GM12875 (cell line): Measurements from ENCODE around the gene CCDC3.

Experiments
- H3K4me3 ChIP-seq: one replicate; pipeline ENCODE4 v1.5.1; 2011; ENCODE audit warnings: low read depth, low read length, control low read depth
- TF ChIP-seq, protein P1 (sequence below): IDR thresholded peaks from 2 replicates; pipeline ENCODE4 v1.5.1; 2011; ENCODE audit warnings: low read depth, mild to moderate bottlenecking, control low read depth, inconsistent platforms, low read length, moderate library complexity, borderline replicate concordance; ENCODE audit not compliant: insufficient read depth

CCDC3 gene

DNA sequence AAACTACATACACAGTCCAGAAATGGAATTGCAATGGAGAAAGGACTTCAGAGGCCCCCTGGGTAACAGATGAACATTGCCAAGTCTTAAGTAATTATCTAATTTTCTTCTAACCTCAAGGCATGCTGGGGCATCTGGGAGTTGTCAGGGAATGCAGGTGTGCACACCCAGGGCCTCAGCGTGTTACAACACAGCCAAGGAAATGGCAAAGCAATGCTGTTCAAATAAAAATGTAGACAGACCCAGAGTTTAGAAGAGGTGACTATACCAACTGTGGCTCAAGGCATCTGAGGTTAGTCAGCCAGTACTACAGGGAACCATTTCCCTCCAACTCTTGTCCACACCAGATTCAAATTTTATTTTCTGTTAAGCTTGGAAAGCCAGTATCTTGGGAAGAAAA is 73.6 kb downstream of the CCDC3 start:
- TF ChIP-seq, protein P1, sequence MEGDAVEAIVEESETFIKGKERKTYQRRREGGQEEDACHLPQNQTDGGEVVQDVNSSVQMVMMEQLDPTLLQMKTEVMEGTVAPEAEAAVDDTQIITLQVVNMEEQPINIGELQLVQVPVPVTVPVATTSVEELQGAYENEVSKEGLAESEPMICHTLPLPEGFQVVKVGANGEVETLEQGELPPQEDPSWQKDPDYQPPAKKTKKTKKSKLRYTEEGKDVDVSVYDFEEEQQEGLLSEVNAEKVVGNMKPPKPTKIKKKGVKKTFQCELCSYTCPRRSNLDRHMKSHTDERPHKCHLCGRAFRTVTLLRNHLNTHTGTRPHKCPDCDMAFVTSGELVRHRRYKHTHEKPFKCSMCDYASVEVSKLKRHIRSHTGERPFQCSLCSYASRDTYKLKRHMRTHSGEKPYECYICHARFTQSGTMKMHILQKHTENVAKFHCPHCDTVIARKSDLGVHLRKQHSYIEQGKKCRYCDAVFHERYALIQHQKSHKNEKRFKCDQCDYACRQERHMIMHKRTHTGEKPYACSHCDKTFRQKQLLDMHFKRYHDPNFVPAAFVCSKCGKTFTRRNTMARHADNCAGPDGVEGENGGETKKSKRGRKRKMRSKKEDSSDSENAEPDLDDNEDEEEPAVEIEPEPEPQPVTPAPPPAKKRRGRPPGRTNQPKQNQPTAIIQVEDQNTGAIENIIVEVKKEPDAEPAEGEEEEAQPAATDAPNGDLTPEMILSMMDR = no peak

DNA sequence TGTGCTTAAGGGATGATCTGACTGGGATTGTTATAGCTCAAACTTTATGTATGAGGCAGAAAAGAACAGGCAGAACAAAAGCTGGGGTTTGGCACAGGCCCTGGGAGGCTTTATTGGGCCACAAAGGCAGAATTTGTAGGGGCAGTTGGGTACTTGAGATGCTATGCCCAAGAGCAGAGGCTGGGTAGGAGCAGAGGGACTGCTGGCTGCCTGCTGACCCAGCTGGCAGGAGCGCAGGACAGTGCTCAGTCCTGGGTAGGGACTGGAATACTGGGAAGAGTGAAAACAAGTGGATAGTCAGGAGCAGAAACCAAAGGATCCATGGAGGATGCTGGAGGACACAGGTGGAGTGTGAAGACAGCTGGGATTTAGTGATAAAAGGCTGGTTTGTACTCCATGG is 75.7 kb downstream of the CCDC3 start:
- TF ChIP-seq, protein P1 = no peak

More for the DNA sequence above, 73.6 kb downstream of the CCDC3 start:
- H3K4me3 ChIP-seq = no peak overlapping the region

DNA sequence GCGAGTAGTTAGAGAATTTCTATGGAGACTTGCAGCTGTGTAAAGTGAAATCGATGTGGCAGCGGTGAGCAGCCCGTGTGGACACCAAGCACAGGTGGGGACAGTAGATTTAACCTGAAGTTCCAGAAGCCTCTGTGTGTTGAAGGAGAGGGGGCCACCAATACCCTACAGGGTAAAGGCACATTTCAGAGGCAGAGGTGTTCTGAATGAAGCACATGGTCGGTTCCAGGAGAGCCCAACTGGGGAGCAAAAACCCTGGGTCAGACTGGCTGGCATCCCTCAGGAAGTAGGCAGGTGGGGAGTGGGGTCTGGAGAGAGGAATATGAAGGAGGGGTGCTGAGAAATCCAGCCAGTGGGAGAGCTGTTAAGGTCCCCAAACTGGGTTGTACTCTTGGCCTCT is 76.6 kb downstream of the CCDC3 start:
- TF ChIP-seq, protein P1 = no peak

More for the DNA sequence above, 75.7 kb downstream of the CCDC3 start:
- no peak overlapping the region for H3K4me3 ChIP-seq

DNA sequence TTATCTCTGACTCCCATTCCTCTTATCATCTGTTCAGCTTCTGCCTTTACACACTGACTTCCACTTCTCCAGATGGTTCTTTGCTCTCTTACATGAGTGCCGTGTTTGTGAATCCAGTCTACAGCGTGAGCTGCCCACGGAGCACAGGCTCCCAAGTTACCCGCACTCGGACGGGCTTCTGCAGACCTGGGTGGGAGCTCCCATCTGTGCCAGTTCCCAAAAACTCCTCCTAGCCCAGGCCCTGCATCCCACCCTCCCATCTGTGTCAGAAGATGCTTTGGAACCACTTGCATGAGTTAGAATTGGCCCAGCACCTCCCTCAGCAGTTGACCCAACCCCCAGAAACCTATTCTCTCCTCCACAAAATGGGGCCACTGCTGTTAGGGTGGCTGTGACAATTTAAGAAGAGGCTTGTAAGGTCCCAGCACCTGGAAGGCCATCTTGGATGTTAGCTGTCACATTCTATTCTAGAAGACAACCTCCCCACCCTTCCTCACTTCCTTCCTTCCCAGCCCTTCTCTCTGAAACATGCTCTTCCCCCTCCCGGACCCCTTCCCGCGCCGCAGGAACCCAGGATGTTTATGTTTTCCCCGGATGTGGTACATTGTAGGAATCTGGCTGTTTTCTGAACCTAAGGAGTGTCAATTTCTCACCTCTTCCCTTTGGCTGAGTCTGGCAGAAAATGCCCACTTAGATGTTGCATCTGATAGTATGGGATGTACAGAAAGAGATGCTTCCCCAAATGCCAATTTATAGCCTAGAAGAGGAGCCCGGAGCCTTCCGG is 79.2 kb downstream of the CCDC3 start:
- H3K4me3 ChIP-seq = no peak overlapping the region
- TF ChIP-seq, protein P1 = no peak

More for the DNA sequence above, 76.6 kb downstream of the CCDC3 start:
- no peak overlapping the region for H3K4me3 ChIP-seq

DNA sequence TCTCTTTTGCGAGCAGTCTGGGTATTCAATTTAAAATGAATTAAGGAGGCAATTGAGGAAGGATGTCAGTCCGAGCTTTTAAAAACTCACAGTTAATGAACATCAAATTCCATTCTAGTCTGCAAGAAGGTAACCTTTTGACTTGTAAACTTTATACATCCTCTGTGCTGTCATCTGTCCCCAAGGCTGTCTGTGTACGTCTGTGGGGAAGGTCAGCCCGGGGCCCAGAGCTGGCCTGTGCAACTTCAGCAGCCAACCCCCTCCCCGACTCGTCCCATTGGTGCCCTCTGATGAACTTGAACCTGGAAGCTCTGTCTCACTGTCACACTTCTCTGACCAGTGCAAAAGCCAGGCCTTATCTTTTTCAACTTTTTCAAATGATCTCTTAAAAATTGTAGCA is 80.3 kb downstream of the CCDC3 start:
- TF ChIP-seq, protein P1 = no peak
- H3K4me3 ChIP-seq = no peak overlapping the region

DNA sequence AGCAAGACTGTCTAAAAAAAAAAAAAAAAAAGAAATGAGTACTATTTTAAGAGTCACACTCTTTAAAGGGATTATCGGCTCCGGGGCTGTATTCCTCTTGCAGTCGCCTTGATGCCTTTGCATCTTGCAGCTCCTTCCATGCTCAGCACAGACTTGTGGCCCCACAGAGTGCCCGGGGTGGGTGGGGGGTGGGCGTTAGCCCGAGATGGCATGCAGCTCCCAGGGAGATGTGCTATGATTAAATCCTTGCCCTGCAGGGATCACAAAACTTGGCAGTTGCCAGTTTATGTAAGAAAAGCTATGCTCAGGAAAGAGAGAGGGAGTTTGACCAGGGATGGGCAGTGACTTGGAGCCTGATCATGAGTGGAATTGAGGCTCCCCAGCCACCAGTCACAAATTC is 81.9 kb downstream of the CCDC3 start:
- TF ChIP-seq, protein P1 = no peak
- H3K4me3 ChIP-seq = no peak overlapping the region

DNA sequence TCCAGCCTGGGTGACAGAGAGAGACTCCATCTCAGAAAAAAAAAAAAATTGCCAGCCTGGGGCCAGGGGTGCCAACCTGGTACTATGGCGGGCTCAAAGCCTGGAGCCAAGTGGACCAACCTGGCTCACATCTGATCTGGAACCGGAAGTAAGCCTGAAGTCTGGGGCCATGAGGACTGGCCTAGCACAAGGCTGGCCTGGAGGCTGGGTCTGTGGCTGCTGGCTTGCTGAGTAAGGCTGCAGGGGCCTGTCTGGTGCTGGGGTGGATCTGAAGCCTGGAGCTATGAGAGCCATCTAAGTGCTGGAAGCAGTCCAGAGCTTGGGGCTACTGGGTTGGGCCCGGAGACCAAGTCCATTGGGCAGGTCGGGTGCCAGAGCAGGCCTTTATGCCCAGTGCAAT is 84.9 kb downstream of the CCDC3 start:
- H3K4me3 ChIP-seq = no peak overlapping the region
- TF ChIP-seq, protein P1 = no peak
